Muscle of leg (tissue), 11 donors: ENCODE results near the gene ENTPD2. TPM values are rescaled to one million over a fixed set of nuclear protein-coding genes. Genes with fewer than 3 reads are reported as not detected.

Source experiments
- DNase-seq: peaks from one replicate; pipeline ENCODE4 v3.0.0; 2013
- H3K27ac ChIP-seq: one replicate; pipeline ENCODE4 v1.5.1; 2013; ENCODE audit warnings: mild to moderate bottlenecking, low read length, control low read depth
- H3K27me3 ChIP-seq: one replicate; pipeline ENCODE4 v1.6.1; 2013; ENCODE audit warnings: low read length; ENCODE audit not compliant: control insufficient read depth, insufficient read depth
- H3K36me3 ChIP-seq: one replicate; pipeline ENCODE4 v1.6.1; 2013; ENCODE audit warnings: low read length; ENCODE audit not compliant: control insufficient read depth, insufficient read depth
- H3K4me1 ChIP-seq: one replicate; pipeline ENCODE4 v1.6.1; 2013; ENCODE audit warnings: low read length; ENCODE audit not compliant: control insufficient read depth, insufficient read depth
- H3K4me3 ChIP-seq: one replicate; pipeline ENCODE4 v1.5.1; 2013; ENCODE audit warnings: low read length, control low read depth
- H3K9me3 ChIP-seq: replicated peaks from 2 replicates; pipeline ENCODE4 v1.6.1; 2013; ENCODE audit warnings: low read depth, low read length; ENCODE audit not compliant: control insufficient read depth
- WGBS: methylation state at CpG from one replicate; pipeline ENCODE4 v1.1.5; 2013; ENCODE audit warnings: missing lambda C conversion rate; ENCODE audit not compliant: insufficient coverage; 5-methylcytosine and 5-hydroxymethylcytosine counted together
- polyA plus RNA-seq, 8 donors: library from polyadenylated mRNA; unstranded; fragments of 120-200 nt; gene quantifications; one replicate each; pipeline versions ENCODE4 v1.2.1 to v1.2.3, GENCODE V29; 2013; ENCODE audit warnings: inconsistent platforms in 1 of 8, low replicate concordance in 1 of 8; ENCODE audit not compliant: insufficient read length in 8 of 8, insufficient read depth in 1 of 8
- total RNA-seq: library from RNA; stranded (reverse); fragments of 120-200 nt; gene quantifications from one replicate; pipeline ENCODE4 v1.2.4, GENCODE V29; 2013

ENTPD2 gene
- total and polyA plus RNA-seq, 9 donors: 3.7 to 20.6 (median 13.0) TPM

DNA sequence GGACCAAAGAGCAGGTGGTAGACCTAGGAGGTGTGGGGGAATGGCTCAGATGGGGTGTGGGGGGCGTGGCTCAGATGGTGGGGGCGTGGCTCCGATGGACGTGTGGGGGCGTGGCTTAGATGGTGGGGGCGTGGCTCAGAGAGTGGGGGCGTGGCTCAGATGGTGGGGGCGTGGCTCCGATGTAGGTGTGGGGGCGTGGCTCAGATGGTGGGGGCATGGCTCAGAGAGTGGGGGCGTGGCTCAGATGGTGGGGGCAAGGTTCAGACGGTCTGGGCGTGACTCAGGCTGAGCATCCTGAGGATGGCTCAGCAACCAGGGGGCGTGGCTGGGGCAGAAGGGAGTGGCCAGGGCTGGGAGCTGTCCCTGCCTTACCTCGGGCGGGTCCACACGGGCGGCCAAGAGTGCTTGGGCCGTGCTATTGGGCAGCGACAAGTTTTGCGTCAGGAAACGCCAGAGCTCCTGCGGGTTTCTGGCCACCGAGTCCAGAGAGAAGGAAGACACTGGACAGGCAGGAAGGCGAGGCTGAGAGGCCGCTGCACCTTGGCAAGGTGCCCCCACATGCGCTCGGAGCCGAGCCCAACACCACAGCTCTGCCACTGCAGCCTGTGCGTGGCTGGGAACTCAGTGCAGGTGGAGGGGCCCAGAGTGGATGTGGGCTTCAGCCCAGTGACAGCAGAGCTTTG is 31.7 kb downstream of the ENTPD2 start:
- Histone ChIP-seq H3K27ac (no peak overlapping the region), H3K4me3 (no peak overlapping the region), H3K9me3 (no peaks in the 10 kb centered on the region), H3K27me3 (no peaks in the 10 kb centered on the region), H3K36me3 (peaks cover 7% of the 10 kb centered on the region), H3K4me1 (peaks cover 33% of the 10 kb centered on the region)
- 54% methylated on average over 17 of the region's 30 CpGs for WGBS
- DNase-seq: no peak

DNA sequence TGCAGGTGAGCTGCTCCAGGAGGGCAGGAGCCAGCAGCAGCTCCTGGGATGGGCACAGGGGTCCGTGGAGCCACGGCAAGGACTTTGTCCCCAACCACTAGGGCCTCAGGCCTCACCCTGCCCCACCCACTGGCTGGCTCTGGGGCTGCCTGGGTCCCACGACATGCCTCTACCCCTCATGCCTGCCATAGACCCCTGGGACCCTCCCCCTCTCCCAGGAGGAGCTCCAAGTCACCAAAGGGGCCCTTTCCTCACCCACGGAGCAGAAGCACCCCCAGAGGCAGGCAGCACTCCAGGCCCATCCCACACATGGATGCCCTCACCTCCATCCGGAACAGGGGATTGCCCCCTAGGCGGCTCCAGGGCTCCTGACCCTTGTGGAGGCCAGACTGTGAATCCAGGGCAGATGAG is 32.3 kb downstream of the ENTPD2 start:
- WGBS: 81% methylated on average over 4 of the region's 6 CpGs
- H3K27me3 ChIP-seq: no peaks in the 10 kb centered on the region

DNA sequence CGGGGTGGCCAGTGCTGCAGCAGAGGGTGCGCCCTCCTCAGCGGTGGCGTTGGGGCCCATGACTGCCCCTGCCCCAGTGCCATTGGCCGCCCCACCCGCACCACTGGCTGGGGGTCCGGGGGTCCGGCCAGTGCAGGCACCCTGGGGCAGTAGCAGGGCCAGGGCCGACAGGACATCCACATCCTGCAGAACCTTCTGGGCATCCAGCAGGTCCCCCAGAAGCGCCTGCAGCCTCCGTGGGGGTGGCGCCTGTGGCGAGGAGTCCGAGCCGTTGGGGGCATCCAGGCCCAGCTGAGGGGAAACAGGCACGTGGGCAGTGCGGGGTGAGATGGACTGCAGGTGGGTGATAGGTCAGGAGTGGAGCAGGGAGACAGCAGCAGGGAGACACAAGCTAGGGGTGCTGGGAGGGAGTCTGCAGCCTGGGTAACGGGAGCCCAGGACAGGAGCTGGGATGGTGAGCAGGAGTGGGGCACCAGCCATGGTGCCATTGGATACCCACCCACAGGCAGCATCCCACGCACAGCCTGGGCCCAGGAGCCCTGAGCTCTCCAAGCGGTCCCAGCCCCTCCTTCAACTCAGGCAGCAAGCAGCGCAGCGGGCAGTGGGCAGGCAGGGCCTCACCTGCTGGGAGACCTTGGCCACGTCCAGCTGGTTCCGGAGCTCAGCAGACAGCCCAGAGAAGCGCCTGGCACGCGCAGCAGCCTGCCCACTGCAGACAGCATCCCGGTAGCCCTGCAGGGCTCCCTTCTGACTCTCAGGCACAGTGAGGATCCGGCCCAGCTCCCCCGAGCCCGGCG is 32.9 kb downstream of the ENTPD2 start:
- Histone ChIP-seq H3K4me1 (peaks cover 24% of the 10 kb centered on the region), H3K4me3 (no peak overlapping the region), H3K27ac (no peak overlapping the region), H3K36me3 (peaks cover 19% of the 10 kb centered on the region), H3K27me3 (no peaks in the 10 kb centered on the region), H3K9me3 (no peaks in the 10 kb centered on the region)
- DNase-seq: no peak
- 91% methylated on average over 31 of the region's 32 CpGs for WGBS

More for the DNA sequence above, 32.3 kb downstream of the ENTPD2 start:
- H3K36me3 ChIP-seq: peaks cover 13% of the 10 kb centered on the region
- H3K27ac ChIP-seq: no peak overlapping the region
- peaks cover 29% of the 10 kb centered on the region for H3K4me1 ChIP-seq
- H3K4me3 ChIP-seq: no peak overlapping the region
- DNase-seq: no peak
- H3K9me3 ChIP-seq: no peaks in the 10 kb centered on the region

DNA sequence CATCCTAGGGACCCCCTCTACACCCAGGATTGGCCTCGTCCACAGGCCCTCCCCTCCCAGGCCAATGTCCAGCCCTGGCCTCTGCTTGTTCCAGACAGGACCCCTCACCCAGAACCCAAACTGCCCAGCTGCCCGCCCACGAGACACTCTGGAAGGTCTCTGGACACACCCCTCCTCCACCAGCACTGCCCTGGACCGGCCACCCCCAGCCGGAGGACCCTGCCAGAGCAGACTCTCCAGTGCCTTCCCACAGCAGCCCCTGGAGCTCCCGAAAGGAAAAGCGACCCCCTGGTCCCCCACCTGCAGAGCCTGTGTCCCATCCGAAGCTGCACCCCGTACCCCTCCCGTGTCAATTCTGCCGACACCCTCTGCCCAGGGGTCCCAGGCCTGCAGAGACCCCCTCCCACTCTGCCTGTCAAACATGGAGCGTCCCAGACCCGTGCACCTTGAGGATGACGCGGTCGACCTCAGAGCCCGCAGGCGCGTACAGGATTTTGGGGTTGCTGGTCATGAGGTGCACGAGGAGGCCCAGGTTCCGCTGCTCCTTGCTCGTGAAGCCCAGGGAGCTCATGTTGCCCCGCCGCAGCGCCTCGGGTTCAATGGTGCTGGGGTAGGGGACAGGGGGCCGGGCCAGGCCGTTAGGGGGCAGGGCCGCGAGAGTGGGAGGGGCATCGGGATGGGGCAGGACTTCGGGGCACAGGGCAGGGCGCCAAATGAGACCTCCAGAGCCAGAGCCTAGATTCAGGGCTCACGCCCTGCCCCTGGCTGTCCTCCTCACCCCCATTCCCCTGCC is 33.8 kb downstream of the ENTPD2 start:
- Histone ChIP-seq H3K27ac (no peak overlapping the region), H3K4me1 (peaks cover 15% of the 10 kb centered on the region), H3K36me3 (peaks cover 23% of the 10 kb centered on the region), H3K4me3 (no peak overlapping the region), H3K9me3 (no peaks in the 10 kb centered on the region), H3K27me3 (no peaks in the 10 kb centered on the region)
- DNase-seq: no peak
- 86% methylated on average over 33 of the region's 34 CpGs for WGBS

- no peaks in the 10 kb centered on the region for H3K9me3 ChIP-seq
- DNase-seq: no peak
- H3K27ac ChIP-seq: no peak overlapping the region
- H3K27me3 ChIP-seq: no peaks in the 10 kb centered on the region
- H3K4me3 ChIP-seq: no peak overlapping the region
- peaks cover 10% of the 10 kb centered on the region for H3K4me1 ChIP-seq
- H3K36me3 ChIP-seq: peaks cover 29% of the 10 kb centered on the region
- WGBS: 89% methylated on average over 33 of the region's 36 CpGs
Observed at GRCh38 chr9:137018761-137019559, 34.9 kb downstream of the ENTPD2 start.

- DNase-seq: no peak
- H3K36me3 ChIP-seq: peaks cover 32% of the 10 kb centered on the region
- no peaks in the 10 kb centered on the region for H3K27me3 ChIP-seq
- H3K4me1 ChIP-seq: peaks cover under 1% of the 10 kb centered on the region
- no peaks in the 10 kb centered on the region for H3K9me3 ChIP-seq
- no peak overlapping the region for H3K27ac ChIP-seq
- H3K4me3 ChIP-seq: no peak overlapping the region
- WGBS: 89% methylated on average over 30 of the region's 45 CpGs
Observed at GRCh38 chr9:137017791-137018497, 35.9 kb downstream of the ENTPD2 start.

DNA sequence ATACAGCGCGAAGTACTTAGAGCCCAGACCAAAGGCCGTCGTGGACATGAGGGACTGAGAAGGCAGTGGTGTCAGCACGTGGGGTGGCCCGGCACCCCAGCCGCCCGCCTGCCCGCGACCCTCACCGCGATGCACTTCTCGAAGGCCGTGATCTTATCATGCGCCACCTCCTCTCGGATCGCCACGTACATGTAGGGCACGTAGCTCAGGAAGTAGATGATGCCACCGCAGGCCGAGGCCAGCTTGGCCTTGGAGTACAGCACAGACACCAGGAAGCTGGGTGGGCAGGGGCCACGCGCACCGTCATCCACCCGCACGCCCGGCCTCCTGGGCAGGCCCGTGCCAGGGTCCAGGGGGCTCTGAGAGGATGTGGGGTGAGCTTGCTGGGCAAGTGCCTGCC is 36.8 kb downstream of the ENTPD2 start:
- Histone ChIP-seq H3K9me3 (no peaks in the 10 kb centered on the region), H3K27me3 (no peaks in the 10 kb centered on the region), H3K4me3 (no peak overlapping the region), H3K4me1 (no peaks in the 10 kb centered on the region), H3K36me3 (peaks cover 39% of the 10 kb centered on the region), H3K27ac (no peak overlapping the region)
- DNase-seq: no peak
- 98% methylated on average over 28 of the region's 28 CpGs for WGBS

GRCh38 chr9:137016436-137016835 is 37.4 kb downstream of the ENTPD2 start:
- Histone ChIP-seq H3K36me3 (peaks cover 43% of the 10 kb centered on the region), H3K9me3 (no peaks in the 10 kb centered on the region), H3K27ac (no peak overlapping the region), H3K27me3 (no peaks in the 10 kb centered on the region), H3K4me1 (no peaks in the 10 kb centered on the region), H3K4me3 (no peak overlapping the region)
- WGBS: 93% methylated on average over 11 of the region's 16 CpGs
- no peak for DNase-seq

- DNase-seq: no peak
- H3K27me3 ChIP-seq: no peaks in the 10 kb centered on the region
- H3K36me3 ChIP-seq: peaks cover 47% of the 10 kb centered on the region
- H3K4me3 ChIP-seq: no peak overlapping the region
- no peak overlapping the region for H3K27ac ChIP-seq
- H3K9me3 ChIP-seq: no peaks in the 10 kb centered on the region
- H3K4me1 ChIP-seq: no peaks in the 10 kb centered on the region
- WGBS: 95% methylated on average over 20 of the region's 21 CpGs
Observed at GRCh38 chr9:137015976-137016375, 37.9 kb downstream of the ENTPD2 start.
